HG02884 (cell line): ENCODE measurements around the gene LGALS12.
"Not testable (repeated sequence)": the region's sequence is repeated elsewhere in the genome, so short reads cannot be mapped to it uniquely, and the experiment has no call there.

Experiments
- ATAC-seq: cut with Tn5 transposase; IDR thresholded peaks from one replicate; pipeline ENCODE4 v1.9.1; 2021; ENCODE audit warnings: mild to moderate bottlenecking, moderate library complexity; ENCODE audit not compliant: unreplicated experiment

Gene LGALS12

DNA sequence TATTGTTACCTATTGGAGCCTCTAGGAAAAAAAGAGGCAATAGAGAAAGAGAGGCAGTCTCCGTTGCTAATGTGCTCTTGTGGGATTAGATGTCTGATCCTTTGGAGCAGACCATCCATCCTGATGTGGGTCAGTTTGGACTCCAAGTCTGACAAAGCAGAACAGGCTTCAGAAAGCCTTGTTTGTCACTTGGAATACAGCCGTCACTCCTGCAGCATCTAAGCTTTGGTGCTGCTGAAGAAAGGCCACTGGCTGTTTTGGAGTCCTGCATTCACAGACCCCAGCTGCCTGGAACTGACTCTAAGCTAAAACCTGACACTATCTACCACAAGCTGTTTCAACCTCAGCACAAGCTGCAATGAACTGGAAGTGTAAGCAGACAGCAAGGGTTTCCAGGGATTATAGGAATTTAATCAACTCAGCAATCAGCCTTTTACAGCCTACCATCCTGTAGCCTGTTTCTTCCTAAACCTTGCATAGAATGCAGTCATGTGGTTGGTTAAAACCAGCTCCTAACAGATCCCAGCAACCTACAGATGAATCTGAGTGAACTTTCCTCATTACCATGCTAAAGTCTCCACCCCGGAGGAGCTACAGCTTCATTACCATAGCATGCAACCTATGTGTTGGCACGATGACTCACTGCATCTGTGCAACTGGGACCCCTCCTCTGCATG, 27.1 kb downstream of the LGALS12 start:
- no peak for ATAC-seq

DNA sequence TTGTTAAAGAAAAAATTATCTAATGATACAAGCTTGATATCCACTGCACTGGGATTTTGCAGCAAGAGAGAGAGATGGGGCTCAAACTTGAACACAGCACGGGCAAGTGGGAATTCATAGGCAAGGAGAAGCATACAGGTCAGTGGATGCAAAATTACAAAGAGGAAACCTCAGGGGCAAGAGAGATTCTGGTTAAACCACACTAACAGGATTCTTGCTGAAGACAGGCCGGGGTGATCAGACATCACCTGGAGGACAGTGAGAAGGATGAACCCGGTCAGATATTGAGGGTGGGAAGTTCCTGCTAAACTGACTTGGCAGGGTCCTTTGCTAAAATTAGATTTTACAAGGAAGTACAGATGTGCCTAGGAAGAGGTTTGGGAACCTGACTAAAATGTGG, 28.2 kb downstream of the LGALS12 start:
- ATAC-seq, result no peak

- ATAC-seq, result peak; percentile 56
Measured at GRCh38 chr11:63534895-63535461, 29.1 kb downstream of the LGALS12 start.

GRCh38 chr11:63535734-63536133, 29.9 kb downstream of the LGALS12 start:
- no peak for ATAC-seq

DNA sequence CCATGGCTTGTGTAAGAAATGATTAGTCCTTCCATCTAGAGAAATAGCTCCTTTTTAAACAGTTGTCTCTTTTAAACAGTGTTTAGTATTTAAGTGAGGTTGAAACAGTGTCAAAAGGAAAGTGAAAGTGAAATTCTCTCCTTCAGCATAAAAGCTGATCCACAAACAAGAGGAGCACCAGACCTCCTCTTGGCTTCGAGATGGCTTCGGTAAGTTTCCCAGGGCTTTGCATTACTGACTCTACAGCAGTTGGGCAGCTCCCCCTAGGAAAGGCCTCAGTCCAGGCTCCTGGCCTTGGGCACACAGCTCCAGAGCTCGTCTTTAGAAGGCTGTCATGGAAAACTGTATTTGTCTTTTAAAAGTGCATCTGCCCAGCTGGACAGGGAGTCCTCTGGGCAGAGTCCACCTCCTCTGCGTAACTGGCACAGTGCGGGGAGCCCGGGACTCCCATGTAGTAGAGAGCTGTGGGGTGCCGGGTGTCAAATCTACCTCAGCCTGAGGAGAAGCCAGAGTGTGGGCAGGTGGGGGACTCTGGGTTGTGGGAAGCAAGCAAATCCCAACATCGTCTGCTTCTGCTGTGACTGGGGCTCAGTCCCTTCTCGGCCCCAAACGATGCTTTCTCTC, 30.9 kb downstream of the LGALS12 start, which contains the start of gene PLAAT4:
PLAAT4 (plus strand) TSS at position 140 of the 624 bp plus-strand sequence; CDS start at position 201, 61 bp downstream.
- no peak for ATAC-seq

- ATAC-seq, result no peak
Measured at GRCh38 chr11:63537293-63538101, 31.6 kb downstream of the LGALS12 start.

- ATAC-seq, result not testable (repeated sequence)
Measured at GRCh38 chr11:63542506-63542905, 36.6 kb downstream of the LGALS12 start.

DNA sequence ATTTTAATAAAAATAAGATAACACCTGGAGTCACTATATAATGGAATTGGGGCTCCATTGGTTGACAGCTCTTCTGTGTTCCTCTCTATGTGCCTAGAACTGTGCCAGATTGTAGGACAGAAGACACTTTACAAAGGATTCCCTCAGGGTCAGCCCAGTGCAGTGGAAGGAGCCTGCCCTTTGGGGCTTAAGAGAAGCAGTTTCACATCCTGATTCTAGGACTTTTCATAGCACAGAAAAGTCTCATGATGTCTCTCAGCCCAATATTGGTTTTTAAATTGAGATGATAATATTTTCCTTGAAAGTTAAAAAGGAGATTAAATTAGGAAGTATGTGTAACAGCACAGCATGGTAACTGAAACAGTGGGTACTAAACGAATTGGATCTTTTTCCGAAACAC, 37.8 kb downstream of the LGALS12 start:
- ATAC-seq, result no peak

DNA sequence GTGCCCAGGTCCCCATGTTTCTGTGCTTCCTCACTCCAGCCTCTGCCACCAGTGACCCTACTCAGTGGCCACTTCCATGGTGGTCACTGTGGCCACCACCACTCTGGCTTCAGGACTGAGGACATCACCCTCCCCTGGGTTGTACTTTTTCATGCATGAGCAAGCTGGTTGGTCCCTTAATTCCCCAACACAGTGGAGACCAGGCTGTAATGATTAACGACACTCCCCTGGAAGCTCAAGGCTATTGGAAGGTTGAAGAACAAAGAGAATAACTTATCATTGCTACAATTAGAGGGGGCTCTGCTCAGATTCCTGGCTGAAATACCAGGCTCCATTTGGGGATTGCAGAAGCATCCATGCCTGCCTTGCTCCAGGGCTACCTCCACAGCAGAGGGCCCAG, 41.2 kb downstream of the LGALS12 start:
- no peak for ATAC-seq

DNA sequence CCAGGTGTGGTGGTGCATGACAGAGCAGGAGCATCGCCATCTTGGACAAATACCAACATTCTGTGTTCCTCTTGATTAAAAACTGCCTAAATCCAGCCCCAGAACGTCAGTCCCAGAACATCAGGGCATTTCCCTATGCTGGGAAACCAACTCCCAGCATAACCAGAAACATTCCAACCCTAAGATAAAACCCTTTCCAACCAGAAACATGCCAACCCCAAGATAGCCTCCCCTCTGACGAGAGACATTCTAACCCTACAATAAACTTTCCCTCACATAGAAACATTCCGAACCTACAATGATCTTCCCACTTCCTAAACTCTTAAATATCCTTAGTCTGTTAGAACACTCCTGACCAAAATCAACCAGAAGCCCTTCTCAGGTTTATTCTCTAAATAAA, 42.3 kb downstream of the LGALS12 start:
- ATAC-seq, result no peak

DNA sequence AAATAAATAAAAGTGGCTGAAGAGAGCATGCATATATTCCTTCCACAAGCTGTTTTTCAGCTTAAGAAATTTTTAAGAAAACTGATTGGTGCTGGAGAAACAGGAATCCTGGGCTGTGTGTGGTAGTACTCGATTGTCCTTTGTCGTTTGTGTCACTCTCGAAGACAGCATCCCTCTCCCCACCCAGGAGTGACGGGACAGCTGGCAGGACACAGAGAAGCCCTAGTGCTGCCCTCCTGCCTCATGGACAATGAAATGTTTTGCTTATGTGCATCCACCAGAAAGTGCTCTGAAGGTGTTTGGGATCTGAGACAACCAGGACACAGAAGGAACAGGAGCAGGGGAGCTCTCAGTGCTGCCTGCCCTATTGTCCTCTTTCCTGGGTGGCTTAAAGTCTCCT, 43.5 kb downstream of the LGALS12 start:
- ATAC-seq, result no peak

DNA sequence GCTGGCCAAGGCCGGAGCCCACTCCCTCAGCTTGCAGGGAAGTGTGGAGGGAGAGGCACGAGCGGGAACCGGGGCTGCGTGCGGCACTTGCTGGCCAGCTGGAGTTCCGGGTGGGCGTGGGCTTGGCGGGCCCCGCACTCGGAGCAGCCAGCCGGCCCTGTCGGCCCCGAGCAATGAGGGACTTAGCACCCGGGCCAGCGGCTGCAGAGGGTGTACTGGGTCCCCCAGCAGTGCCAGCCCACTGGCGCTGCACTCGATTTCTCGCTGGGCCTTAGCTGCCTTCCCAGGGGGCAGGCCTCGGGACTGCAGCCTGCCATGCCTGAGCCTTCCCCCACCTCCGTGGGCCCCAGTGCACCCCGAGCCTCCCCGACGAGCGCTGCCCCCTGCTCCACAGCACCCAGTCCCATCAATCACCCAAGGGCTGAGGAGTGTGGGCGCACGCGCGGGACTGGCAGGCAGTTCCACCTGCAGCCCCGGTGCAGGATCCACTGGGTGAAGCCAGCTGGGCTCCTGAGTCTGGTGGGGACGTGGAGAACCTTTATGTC, 44.3 kb downstream of the LGALS12 start:
- not testable (repeated sequence) for ATAC-seq

- no peak for ATAC-seq
Measured at GRCh38 chr11:63551091-63551888, 45.4 kb downstream of the LGALS12 start.

- no peak for ATAC-seq
Measured at GRCh38 chr11:63551889-63552266, 46.0 kb downstream of the LGALS12 start.

DNA sequence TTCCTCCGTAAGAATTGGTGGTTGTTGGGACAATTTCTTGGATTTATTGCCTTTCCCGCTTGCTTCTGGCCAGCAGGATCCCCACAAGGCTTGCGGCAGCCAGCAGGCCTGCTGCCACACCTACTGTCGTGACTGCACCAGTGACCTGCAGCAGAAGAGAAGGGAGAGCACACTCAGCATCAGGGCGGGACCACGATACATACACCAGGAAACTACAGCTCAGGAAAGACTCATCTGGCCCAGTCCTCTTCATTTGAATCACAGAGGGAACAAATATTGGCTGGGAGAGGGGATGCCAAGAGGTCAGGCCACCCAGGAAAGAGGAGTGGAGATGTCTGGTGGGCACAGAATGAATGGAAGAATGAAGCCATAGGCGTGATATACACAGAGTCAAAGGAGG, 47.0 kb downstream of the LGALS12 start:
- ATAC-seq, result no peak

DNA sequence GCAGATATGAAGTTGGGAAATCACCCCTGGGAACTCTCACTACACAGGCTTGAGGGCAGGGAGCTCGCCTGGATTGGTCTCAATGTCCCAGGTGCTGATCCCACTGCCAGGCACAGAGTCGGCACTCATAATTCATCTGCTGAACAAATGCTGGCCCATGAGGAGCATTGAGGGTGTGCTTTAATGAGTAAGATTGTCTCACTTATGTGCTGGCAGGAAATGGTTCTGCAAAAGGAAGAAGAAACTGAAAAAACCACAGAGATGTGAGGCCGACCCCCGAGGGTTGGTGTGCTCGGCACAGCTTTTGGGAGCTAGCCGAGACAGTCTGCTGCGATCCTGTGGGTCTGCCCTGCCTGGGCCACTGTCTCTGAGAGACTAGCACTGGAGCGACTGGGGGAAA, 47.9 kb downstream of the LGALS12 start:
- peak; percentile 81 for ATAC-seq

DNA sequence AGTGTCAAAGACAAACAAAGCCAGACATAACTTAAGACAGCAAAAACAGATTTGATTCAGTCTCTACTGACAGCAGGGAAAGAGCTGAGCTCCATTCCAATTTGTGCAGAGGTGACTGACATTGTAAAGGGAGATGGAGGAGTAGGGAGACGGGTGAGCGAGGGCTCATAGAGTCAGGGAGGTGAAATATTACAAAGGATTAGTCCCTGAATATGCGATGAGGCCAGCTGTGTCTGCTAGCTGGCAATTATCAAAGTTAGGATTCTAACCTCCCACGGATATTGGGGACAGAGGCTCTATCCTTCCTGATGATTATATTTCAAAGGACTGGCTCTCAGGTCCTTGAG, 49.0 kb downstream of the LGALS12 start:
- ATAC-seq, result no peak

DNA sequence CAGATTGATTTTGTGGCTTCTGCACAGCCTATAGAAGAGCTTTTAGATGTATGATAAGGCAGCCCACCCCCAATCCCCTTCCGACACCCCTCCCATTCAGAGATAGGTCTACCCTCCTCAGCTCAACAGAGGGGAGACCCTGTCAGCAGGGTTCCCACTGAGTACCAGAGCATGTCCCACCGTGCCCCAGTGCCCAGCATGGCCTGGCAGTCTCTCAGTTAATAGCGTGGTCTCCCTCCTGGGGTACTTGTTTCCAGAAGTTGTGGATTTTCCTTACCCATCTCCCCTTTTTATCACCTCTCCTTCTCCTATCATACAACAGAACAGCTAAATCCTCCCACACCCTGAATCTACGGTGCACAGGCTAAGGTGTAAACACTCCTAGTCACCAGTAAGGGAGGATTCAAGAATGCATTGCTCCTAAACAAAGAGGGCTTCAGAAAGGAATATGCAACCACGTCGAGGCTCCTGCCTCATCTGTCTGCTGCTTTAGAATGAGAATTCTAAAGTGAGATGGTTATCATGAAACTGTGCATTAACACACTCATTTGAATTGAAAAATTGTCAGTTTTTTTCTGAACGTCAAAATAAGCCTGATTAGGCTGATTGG, 50.6 kb downstream of the LGALS12 start:
- no peak for ATAC-seq

- ATAC-seq, result no peak
Measured at GRCh38 chr11:63557570-63557969, 51.7 kb downstream of the LGALS12 start.
